Inferior parietal cortex (tissue), 1 donor: ENCODE results near the gene EIF2AK2.
"Not testable (repeated sequence)": the region's sequence is repeated elsewhere in the genome, so short reads cannot be mapped to it uniquely, and the experiment has no call there.

Experiments
- DNase-seq: peaks from one replicate; pipeline ENCODE4 v3.0.0-alpha.2; 2016; ENCODE audit errors: extremely low spot score

The EIF2AK2 gene

GRCh38 chr2:37156857-37157714 lies at the start of gene EIF2AK2:
Gene EIF2AK2 (minus strand): TSS chr2:37156980. CDS start chr2:37147806, 9,174 bp downstream.
- DNase-seq = peak; percentile 58

- DNase-seq = no peak
These were observed 49.0 kb upstream of the EIF2AK2 start for GRCh38 chr2:37205689-37206341.

DNA sequence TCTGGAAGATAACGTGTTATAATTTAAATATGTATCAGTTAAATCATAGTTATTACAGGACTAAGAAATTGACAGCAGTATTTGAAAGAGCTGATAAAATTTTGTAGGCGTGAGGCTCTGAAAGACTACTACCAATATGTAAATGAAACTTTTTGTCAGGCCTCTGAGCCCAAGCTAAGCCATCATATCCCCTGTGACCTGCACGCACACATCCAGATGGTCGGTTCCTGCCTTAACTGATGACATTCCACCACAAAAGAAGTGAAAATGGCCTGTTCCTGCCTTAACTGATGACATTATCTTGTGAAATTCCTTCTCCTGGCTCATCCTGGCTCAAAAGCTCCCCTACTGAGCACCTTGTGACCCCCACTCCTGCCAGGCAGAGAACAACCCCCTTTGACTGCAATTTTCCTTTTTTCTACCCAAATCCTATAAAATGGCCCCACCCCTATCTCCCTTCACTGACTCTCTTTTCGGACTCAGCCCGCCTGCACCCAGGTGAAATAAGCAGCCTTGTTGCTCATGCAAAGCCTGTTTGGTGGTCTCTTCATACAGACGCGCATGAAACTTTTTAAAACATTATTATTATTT lies 48.4 kb upstream of the EIF2AK2 start:
- not testable (repeated sequence) for DNase-seq

DNA sequence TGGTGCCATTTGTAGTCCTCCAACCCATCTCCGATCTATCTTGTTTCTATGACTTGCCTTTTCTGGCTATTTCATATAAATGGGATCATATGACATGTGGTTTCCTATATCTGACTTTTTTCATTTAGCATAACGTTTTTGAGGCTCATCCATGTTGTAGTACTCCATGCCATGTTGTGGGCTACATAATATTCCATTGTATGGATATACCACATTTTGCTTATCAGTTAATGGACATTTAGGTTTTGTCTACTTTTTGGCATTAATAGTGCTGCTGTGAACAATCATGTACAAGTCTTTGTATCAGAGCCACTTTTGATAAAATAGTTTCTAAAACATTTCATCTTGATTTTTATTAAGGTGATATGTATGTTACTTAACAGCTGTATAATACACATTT lies 46.9 kb upstream of the EIF2AK2 start:
- DNase-seq = no peak

GRCh38 chr2:37201766-37202165 lies 45.0 kb upstream of the EIF2AK2 start:
- no peak for DNase-seq

DNA sequence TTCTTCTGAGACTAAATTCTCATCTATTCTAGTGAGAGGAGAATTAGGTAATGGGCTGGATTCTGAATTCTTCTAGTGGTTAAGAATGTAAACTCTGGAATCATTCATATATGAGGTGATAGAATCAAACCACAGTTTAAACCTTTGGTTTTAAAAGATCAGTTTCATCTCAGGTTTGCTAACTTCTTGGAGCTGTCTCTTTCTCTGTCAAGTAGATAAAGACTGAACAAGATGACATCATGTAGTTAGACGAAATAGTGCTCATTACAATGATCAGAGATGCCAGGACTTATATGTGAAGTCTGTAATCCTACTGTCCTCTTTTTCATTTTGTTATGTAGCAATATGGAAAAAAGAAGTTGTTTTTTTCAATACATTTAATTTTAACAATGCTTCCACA lies 44.4 kb upstream of the EIF2AK2 start:
- no peak for DNase-seq

- no peak for DNase-seq
These were observed 41.9 kb upstream of the EIF2AK2 start for GRCh38 chr2:37198681-37199065.

GRCh38 chr2:37196320-37197195 lies 39.8 kb upstream of the EIF2AK2 start, which contains the start of gene CEBPZOS:
Gene CEBPZOS (plus strand): TSS chr2:37196496. CDS start chr2:37199705, 3,209 bp downstream.
- peak; percentile 83 for DNase-seq

DNA sequence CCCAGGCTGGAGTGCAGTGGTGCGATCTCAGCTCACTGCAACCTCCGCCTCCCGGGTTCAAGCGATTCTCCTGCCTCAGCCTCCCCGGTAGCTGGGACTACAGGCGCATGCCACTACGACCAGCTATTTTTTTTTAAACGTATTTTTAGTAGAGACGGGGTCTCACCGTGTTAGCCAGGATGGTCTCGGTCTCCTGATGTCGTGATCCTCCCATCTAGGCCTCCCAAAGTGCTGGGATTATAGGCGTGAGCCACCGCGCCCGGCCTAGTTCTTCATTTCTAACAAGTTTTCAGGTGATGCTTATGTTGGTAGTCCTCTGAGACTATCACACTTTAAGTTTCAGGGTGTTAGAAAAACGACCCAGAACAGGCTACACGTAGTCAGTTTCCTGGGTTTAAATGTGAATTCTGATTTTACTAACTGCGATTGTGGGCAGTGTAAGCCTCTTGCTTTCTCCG lies 39.1 kb upstream of the EIF2AK2 start:
- not testable (repeated sequence) for DNase-seq

- no peak for DNase-seq
These were observed 35.8 kb upstream of the EIF2AK2 start for GRCh38 chr2:37192551-37192950.

DNA sequence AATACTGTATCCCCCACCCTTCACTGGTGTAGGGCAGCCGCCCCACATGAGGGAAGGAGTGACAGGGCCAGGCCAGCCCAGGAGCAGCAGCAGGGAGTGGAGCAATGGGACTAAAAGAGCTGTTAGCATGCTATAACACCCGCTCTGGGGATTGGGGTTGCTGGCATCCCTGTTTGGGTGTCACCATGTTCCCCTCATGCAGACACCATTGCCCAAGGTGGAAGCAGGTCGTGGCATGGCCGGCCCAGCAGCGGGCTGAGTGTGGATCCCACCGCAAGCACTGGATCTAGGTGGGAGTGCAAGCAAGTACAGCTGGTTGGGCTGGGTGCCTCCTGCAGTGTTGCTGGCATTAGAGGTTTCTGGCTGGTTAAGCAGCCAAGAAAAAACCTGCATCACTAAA lies 35.0 kb upstream of the EIF2AK2 start:
- no peak for DNase-seq

DNA sequence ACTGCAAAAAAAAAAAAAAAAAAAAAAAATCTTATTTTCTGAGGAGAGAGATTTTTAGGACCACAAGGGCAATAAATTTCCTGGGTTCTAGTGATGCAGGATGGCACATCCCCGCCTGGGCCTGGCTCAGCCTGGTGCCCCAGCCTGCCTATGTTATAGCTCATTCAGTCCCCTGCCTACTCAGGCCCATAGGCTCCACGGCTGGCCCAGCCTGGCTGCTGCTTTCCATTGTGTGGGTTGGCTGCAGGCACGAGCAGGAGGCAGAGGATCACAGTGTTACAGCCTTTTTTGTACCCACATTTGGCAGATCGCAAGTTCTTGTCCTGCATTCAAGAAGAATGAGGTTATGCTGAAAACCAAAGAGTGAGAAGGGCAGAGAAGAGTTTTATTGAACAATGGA lies 34.5 kb upstream of the EIF2AK2 start:
- no peak for DNase-seq

GRCh38 chr2:37190290-37190689 lies 33.5 kb upstream of the EIF2AK2 start:
- DNase-seq = no peak

- no peak for DNase-seq
These were observed 32.8 kb upstream of the EIF2AK2 start for GRCh38 chr2:37189452-37190153.

DNA sequence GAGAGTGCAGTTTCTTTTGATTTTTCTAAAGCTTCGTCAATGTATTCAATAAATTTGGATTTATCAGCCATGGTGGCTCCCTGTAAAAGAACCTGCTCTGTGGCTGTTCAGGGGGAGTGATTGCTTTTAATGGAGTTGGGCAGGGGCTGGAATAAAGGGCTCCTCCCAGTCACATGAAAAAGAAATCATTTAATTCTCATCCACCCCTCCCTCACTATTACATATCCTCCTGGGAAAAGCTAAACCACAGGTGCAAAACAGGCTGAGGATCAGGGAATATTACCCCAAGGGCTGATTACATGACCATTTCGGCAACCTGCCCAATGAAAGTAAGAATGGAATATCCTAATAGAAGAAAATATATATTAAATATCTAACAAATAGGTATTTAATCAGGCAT lies 31.8 kb upstream of the EIF2AK2 start, which contains the start of gene SULT6B1:
SULT6B1 (minus strand) TSS at position 101 of the 400 bp plus-strand sequence; CDS start at position 71, 30 bp downstream.
- no peak for DNase-seq

DNA sequence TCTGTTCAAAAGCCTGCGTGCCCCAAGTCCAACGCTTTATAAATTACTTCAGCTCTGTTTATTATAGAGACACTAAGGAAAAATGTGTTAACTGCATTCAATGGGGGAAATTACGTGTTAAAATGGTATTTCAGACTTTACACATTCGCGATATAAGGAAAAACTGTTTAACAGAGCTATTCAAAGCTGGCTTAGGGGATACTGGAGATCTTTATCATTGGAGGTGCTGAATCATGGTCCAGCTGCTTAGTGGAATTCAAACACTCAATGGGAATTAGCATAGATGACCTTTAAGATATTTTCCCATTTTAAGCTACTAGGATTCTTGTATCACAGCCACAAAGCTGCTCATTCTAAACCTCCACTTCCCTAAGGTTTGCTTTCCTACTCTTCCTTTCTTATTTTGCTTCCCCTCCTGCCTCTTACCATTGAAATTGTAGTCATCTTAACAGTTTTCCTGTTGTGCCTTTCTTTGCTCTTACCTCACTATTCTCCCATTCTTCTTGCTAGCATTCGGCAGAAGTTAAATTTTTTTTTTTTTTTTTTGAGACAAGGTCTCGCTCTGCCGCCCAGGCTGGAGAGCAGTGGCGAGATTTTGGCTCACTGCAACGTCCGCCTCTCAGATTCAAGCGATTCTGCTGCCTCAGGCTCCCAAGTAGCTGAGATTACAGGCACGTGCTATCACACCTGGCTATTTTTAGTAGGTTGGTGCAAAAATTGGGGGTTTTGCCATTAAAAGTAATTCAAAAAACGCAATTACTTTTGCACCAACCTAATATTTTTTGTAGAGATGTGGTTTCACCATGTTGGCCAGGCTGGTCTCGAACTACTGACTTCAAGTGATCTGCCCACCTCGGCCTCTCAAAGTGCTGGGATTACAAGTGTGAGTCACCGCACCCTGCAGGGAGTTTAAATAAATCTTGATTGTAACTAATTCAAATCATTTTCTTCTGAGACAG lies 25.2 kb upstream of the EIF2AK2 start:
- no peak for DNase-seq

GRCh38 chr2:37180640-37181039 lies 23.9 kb upstream of the EIF2AK2 start:
- DNase-seq = no peak

- DNase-seq = no peak
These were observed 23.3 kb upstream of the EIF2AK2 start for GRCh38 chr2:37180006-37180639.

DNA sequence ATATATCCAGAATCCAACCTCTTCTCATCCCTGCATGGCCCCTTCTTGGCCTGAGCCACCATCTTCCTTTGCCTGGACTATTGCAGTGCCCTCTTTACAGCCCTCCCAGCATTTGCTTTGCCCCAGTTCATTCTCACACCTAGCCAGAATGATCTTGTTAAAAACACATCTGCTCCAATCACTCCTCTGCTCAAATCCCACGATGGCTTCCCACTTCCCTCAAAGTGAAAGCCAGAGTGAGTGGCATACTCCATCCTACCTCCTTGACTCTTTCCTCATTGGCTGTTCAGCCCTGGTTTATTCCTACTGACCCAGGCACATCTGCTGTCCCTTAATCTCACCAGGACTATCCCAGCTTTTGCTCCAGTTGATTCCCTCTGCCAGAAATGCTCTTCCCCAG lies 17.0 kb upstream of the EIF2AK2 start:
- no peak for DNase-seq
